Smooth muscle cell (in vitro differentiated cells): ENCODE data around the gene INPP5D. TPM values are rescaled to one million over a fixed set of nuclear protein-coding genes. Genes with fewer than 3 reads are reported as not detected.
"Not testable (repeated sequence)": the region's sequence is repeated elsewhere in the genome, so short reads cannot be mapped to it uniquely, and the experiment has no call there.

Experiments used
- DNase-seq: peaks from one replicate; lab custom pipeline; 2025; ENCODE audit not compliant: unreplicated experiment; lab: John Stamatoyannopoulos, UW
- H2AFZ ChIP-seq: fragments of 200-600 bp; sonication (generic); 2 replicates; pipeline ENCODE4 v1.6.0; 2016; ENCODE audit warnings: antibody characterized with exemption, low read depth, mild to moderate bottlenecking
- H3F3A ChIP-seq: fragments of 200-600 bp; sonication (generic); 2 replicates; pipeline ENCODE4 v1.6.0; 2017; ENCODE audit warnings: antibody characterized with exemption, low read depth
- H3K27ac ChIP-seq: fragments of 200-600 bp; sonication (generic); 2 replicates; pipeline ENCODE4 v1.5.1; 2016; ENCODE audit warnings: low read depth, mild to moderate bottlenecking
- H3K27me3 ChIP-seq: fragments of 200-600 bp; sonication (generic); 2 replicates; pipeline ENCODE4 v1.6.1; 2016; ENCODE audit warnings: low read depth, mild to moderate bottlenecking
- H3K36me3 ChIP-seq: fragments of 200-600 bp; sonication (generic); 2 replicates; pipeline ENCODE4 v1.5.1; 2016; ENCODE audit warnings: low read depth
- H3K4me1 ChIP-seq: fragments of 200-600 bp; sonication (generic); 2 replicates; pipeline ENCODE4 v1.5.1; 2016; ENCODE audit warnings: low read depth
- H3K4me2 ChIP-seq: fragments of 200-600 bp; sonication (generic); 2 replicates; pipeline ENCODE4 v1.6.0; 2016; ENCODE audit warnings: mild to moderate bottlenecking
- H3K4me3 ChIP-seq: fragments of 200-600 bp; sonication (generic); 2 replicates; pipeline ENCODE4 v1.5.1; 2016; ENCODE audit warnings: mild to moderate bottlenecking
- H3K79me2 ChIP-seq: fragments of 200-600 bp; sonication (generic); 2 replicates; pipeline ENCODE4 v1.6.0; 2016; ENCODE audit warnings: low read depth, mild to moderate bottlenecking
- H3K9ac ChIP-seq: fragments of 200-600 bp; sonication (generic); 2 replicates; pipeline ENCODE4 v1.6.0; 2016; ENCODE audit warnings: low read depth
- H3K9me3 ChIP-seq: fragments of 200-600 bp; sonication (generic); replicated peaks from 2 replicates; pipeline ENCODE4 v1.5.1; 2016; ENCODE audit warnings: low read depth
- H4K20me1 ChIP-seq: fragments of 200-600 bp; sonication (generic); 2 replicates; pipeline ENCODE4 v1.6.0; 2016; ENCODE audit warnings: low read depth
- WGBS: methylation state at CpG from one replicate; pipeline ENCODE4 v1.1.7; 2016; ENCODE audit warnings: low lambda C conversion rate; 5-methylcytosine and 5-hydroxymethylcytosine counted together
- polyA plus RNA-seq: library from polyadenylated mRNA; unstranded; fragments of >200 nt; fragmentation: Nextera tagmentation; extraction: Ambion mirVana; gene quantifications from 2 replicates; pipeline ENCODE4 v1.2.1, GENCODE V29; 2016
- total RNA-seq: library from RNA; depleted of rRNA; stranded (reverse); fragments of >200 nt; gene quantifications from 2 replicates; pipeline ENCODE4 v1.2.3, GENCODE V29; 2014
- TF ChIP-seq, protein P1 (sequence below): fragments of 200-600 bp; sonication (generic); IDR thresholded peaks from 2 replicates; pipeline ENCODE4 v1.5.1; 2017; ENCODE audit warnings: borderline replicate concordance, mild to moderate bottlenecking, antibody characterized with exemption; ENCODE audit not compliant: insufficient read depth, poor library complexity, severe bottlenecking

Gene INPP5D
- total and polyA plus RNA-seq, 2 experiments from 2014 or later, result 5.6 to 17.8 TPM

DNA sequence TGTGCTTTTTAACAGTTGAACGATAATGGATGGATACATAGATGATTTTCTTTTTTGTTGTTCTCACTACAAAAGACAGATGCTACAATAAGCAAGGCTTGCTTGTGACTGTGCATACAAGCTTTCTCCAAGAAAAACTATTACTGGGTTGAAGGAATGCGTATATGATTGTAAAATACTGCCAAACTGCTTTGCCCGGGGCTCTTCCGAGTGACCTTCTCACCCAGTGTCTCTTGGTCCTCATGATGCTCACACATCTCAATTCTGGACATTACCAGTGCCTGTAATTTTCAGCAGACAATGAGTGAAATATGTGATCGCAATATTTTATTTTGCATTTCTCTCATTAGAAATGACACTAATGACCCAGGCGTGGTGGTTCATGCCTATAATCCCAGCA, 35.9 kb downstream of the INPP5D start:
- TF ChIP-seq, protein P1, sequence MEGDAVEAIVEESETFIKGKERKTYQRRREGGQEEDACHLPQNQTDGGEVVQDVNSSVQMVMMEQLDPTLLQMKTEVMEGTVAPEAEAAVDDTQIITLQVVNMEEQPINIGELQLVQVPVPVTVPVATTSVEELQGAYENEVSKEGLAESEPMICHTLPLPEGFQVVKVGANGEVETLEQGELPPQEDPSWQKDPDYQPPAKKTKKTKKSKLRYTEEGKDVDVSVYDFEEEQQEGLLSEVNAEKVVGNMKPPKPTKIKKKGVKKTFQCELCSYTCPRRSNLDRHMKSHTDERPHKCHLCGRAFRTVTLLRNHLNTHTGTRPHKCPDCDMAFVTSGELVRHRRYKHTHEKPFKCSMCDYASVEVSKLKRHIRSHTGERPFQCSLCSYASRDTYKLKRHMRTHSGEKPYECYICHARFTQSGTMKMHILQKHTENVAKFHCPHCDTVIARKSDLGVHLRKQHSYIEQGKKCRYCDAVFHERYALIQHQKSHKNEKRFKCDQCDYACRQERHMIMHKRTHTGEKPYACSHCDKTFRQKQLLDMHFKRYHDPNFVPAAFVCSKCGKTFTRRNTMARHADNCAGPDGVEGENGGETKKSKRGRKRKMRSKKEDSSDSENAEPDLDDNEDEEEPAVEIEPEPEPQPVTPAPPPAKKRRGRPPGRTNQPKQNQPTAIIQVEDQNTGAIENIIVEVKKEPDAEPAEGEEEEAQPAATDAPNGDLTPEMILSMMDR, result no peak
- H3K27ac ChIP-seq, result no peak overlapping the region
- H4K20me1 ChIP-seq, result no peaks in the 10 kb centered on the region
- 91% methylated on average over 6 of the region's 6 CpGs for WGBS
- H3F3A ChIP-seq, result no peaks in the 10 kb centered on the region
- peaks cover 2% of the 10 kb centered on the region for H3K27me3 ChIP-seq
- H3K9me3 ChIP-seq, result no peaks in the 10 kb centered on the region
- H3K4me1 ChIP-seq, result no peaks in the 10 kb centered on the region
- no peak overlapping the region for H3K4me3 ChIP-seq
- no peak for DNase-seq
- no peaks in the 10 kb centered on the region for H3K36me3 ChIP-seq
- H3K79me2 ChIP-seq, result no peaks in the 10 kb centered on the region
- no peak overlapping the region for H3K9ac ChIP-seq
- H2AFZ ChIP-seq, result no peak overlapping the region
- H3K4me2 ChIP-seq, result no peak overlapping the region

DNA sequence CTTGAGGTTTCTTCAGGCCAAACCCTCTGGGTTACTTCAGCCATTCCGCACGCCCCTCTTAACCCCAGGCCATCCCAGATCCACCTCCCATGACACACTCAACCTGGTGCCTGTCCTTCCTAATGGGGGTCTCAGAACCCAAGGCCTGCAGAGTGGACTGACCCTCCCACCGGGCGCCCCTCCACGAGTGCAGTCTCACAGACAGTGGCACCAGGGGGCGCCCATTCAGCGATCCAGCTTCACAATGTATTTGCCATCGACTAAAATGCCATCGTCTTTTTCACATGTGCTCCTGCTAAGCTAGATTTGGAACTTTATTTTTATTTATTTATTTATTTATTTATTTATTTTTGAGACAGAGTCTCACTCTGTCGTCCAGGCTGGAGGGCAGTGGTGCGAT, 38.5 kb downstream of the INPP5D start:
- H3K27ac ChIP-seq, result no peak overlapping the region
- H3K27me3 ChIP-seq, result peaks cover 2% of the 10 kb centered on the region
- H3F3A ChIP-seq, result no peaks in the 10 kb centered on the region
- no peak overlapping the region for H3K9ac ChIP-seq
- WGBS, result 58% methylated on average over 11 of the region's 11 CpGs
- no peak overlapping the region for H3K4me2 ChIP-seq
- H3K4me1 ChIP-seq, result no peaks in the 10 kb centered on the region
- no peaks in the 10 kb centered on the region for H3K79me2 ChIP-seq
- no peaks in the 10 kb centered on the region for H4K20me1 ChIP-seq
- no peak overlapping the region for H2AFZ ChIP-seq
- H3K4me3 ChIP-seq, result no peak overlapping the region
- TF ChIP-seq, protein P1, result peak; percentile 23
- DNase-seq, result no peak
- no peaks in the 10 kb centered on the region for H3K36me3 ChIP-seq
- H3K9me3 ChIP-seq, result no peaks in the 10 kb centered on the region

DNA sequence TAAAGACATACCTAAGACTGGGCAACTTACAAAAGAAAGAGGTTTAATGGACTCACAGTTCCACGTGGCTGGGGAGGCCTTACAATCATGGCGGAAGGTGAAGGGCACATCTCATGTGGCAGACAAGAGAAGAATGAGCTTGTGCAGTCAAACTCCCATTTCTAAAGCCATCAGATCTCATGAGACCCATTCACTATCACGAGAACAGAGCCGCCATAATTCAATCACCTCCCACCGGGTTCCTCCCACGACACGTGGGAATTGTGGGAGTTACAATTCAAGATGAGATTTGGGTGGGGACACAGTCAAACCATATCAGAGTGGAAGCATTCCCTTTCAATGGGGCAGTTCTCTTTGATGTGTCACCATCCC, 39.7 kb downstream of the INPP5D start:
- H3K4me1 ChIP-seq, H3K4me2 ChIP-seq, H3K27ac ChIP-seq, H3K4me3 ChIP-seq, H2AFZ ChIP-seq, H4K20me1 ChIP-seq, H3K36me3 ChIP-seq, H3K79me2 ChIP-seq, DNase-seq, H3K27me3 ChIP-seq, H3K9ac ChIP-seq, H3K9me3 ChIP-seq, H3F3A ChIP-seq: not testable (repeated sequence)
- 90% methylated on average over 7 of the region's 7 CpGs for WGBS

DNA sequence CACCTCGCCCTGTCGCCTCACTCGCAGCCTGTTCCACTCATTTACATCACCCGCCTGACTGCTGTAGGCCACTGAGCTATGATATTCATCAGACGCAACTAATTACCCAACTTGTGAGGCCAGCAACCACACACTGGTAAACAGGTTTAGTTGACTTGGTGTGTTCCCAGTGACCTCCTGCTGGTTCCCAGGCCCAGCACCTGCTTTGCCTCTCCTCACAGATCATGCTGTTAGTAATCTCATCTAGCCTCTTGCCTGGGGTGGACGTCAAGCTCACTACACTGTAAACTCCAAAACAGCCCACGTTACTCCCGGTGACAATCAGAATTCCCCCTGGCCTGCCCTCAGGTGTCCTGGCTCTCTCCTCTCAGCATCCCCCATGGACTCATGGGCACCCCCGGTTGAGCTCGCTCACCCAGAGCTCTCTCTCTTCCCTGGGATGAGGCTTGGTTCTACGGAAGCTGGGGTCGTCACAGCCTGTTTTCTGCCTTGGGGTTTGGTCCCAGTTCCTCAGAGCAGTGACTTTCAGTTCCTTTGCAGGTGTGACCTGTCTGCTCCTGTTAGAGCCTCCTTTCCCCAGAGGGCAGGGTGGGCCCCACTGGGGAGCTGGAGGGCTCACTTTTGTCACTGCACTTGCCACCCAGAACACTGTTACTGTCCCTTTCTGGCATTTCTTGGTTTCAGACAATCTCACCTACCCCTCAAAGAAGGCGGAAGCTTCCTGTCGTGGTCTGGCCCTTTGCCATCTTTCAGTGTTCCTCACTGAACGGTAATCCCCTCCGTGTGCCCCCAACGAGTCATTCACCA, 40.3 kb downstream of the INPP5D start:
- Histone ChIP-seq H3K4me3 (no peak overlapping the region), H3K4me1 (no peaks in the 10 kb centered on the region), H4K20me1 (no peaks in the 10 kb centered on the region), H2AFZ (no peak overlapping the region), H3K27me3 (peaks cover 2% of the 10 kb centered on the region), H3K36me3 (no peaks in the 10 kb centered on the region), H3K27ac (no peak overlapping the region), H3F3A (no peaks in the 10 kb centered on the region), H3K4me2 (no peak overlapping the region), H3K9ac (no peak overlapping the region), H3K9me3 (no peaks in the 10 kb centered on the region), H3K79me2 (no peaks in the 10 kb centered on the region)
- DNase-seq, result no peak
- TF ChIP-seq, protein P1, result no peak
- 90% methylated on average over 17 of the region's 17 CpGs for WGBS
